ENCODE results near the gene TTC23.

Gene TTC23

GRCh38 chr15:99155961-99156443 is 93.4 kb downstream of the TTC23 start:
- DNase-seq (ENCODE audit: insufficient read length): no peak

GRCh38 chr15:99154271-99154670 is 95.1 kb downstream of the TTC23 start:
- TF ChIP-seq TAF1 (IDR thresholded peaks at IDR 0.05; ENCODE audit: borderline replicate concordance, low read depth, low read length) (no peak), POLR2A (IDR thresholded peaks at IDR 0.05; ENCODE audit: low read depth, low read length) (no peak), POLR2AphosphoS5 (IDR thresholded peaks at IDR 0.05; ENCODE audit: low read depth, low read length) (no peak)
- DNase-seq (ENCODE audit: insufficient read length): no peak
- FAIRE-seq: no peak

More at GRCh38 chr15:99155961-99156443, 93.4 kb downstream of the TTC23 start:
- no peak for FAIRE-seq
- TF ChIP-seq POLR2AphosphoS5 (IDR thresholded peaks at IDR 0.05; ENCODE audit: low read depth, low read length) (no peak), POLR2A (IDR thresholded peaks at IDR 0.05; ENCODE audit: low read depth, low read length) (no peak), TAF1 (IDR thresholded peaks at IDR 0.05; ENCODE audit: borderline replicate concordance, low read depth, low read length) (no peak)

GRCh38 chr15:99153026-99153535 is 96.3 kb downstream of the TTC23 start:
- DNase-seq (ENCODE audit: insufficient read length): no peak
- TF ChIP-seq POLR2A (IDR thresholded peaks at IDR 0.05; ENCODE audit: low read depth, low read length) (no peak), TAF1 (IDR thresholded peaks at IDR 0.05; ENCODE audit: borderline replicate concordance, low read depth, low read length) (no peak), POLR2AphosphoS5 (IDR thresholded peaks at IDR 0.05; ENCODE audit: low read depth, low read length) (no peak)
- no peak for FAIRE-seq

- FAIRE-seq (no peak), DNase-seq (ENCODE audit: insufficient read length) (no peak)
- TF ChIP-seq POLR2A (IDR thresholded peaks at IDR 0.05; ENCODE audit: low read depth, low read length) (no peak), TAF1 (IDR thresholded peaks at IDR 0.05; ENCODE audit: borderline replicate concordance, low read depth, low read length) (no peak), POLR2AphosphoS5 (IDR thresholded peaks at IDR 0.05; ENCODE audit: low read depth, low read length) (no peak)
These were observed 98.2 kb downstream of the TTC23 start for GRCh38 chr15:99151156-99151555.

GRCh38 chr15:99149366-99149765 is 100.0 kb downstream of the TTC23 start:
- no peak for FAIRE-seq
- no peak for DNase-seq (ENCODE audit: insufficient read length)
- no peak for TF ChIP-seq POLR2A (IDR thresholded peaks at IDR 0.05; ENCODE audit: low read depth, low read length)
- TF ChIP-seq POLR2AphosphoS5 (IDR thresholded peaks at IDR 0.05; ENCODE audit: low read depth, low read length): no peak
- no peak for TF ChIP-seq TAF1 (IDR thresholded peaks at IDR 0.05; ENCODE audit: borderline replicate concordance, low read depth, low read length)

- no peak for FAIRE-seq
- DNase-seq (ENCODE audit: insufficient read length): no peak
- TF ChIP-seq POLR2AphosphoS5 (IDR thresholded peaks at IDR 0.05; ENCODE audit: low read depth, low read length) (no peak), POLR2A (IDR thresholded peaks at IDR 0.05; ENCODE audit: low read depth, low read length) (no peak), TAF1 (IDR thresholded peaks at IDR 0.05; ENCODE audit: borderline replicate concordance, low read depth, low read length) (no peak)
These were observed 100.5 kb downstream of the TTC23 start for GRCh38 chr15:99148851-99149276.

- FAIRE-seq: no peak
- no peak for TF ChIP-seq TAF1 (IDR thresholded peaks at IDR 0.05; ENCODE audit: borderline replicate concordance, low read depth, low read length)
- no peak for TF ChIP-seq POLR2AphosphoS5 (IDR thresholded peaks at IDR 0.05; ENCODE audit: low read depth, low read length)
- TF ChIP-seq POLR2A (IDR thresholded peaks at IDR 0.05; ENCODE audit: low read depth, low read length): no peak
These were observed 102.7 kb downstream of the TTC23 start for GRCh38 chr15:99146661-99147060.

GRCh38 chr15:99145778-99146177 is 103.6 kb downstream of the TTC23 start:
- TF ChIP-seq TAF1 (IDR thresholded peaks at IDR 0.05; ENCODE audit: borderline replicate concordance, low read depth, low read length): no peak
- no peak for TF ChIP-seq POLR2A (IDR thresholded peaks at IDR 0.05; ENCODE audit: low read depth, low read length)
- TF ChIP-seq POLR2AphosphoS5 (IDR thresholded peaks at IDR 0.05; ENCODE audit: low read depth, low read length): no peak
- DNase-seq (ENCODE audit: insufficient read length) (no peak), FAIRE-seq (no peak)

More at GRCh38 chr15:99146661-99147060, 102.7 kb downstream of the TTC23 start:
- DNase-seq (ENCODE audit: insufficient read length): no peak

GRCh38 chr15:99145005-99145404 is 104.4 kb downstream of the TTC23 start:
- no peak for FAIRE-seq
- TF ChIP-seq POLR2A (IDR thresholded peaks at IDR 0.05; ENCODE audit: low read depth, low read length) (no peak), TAF1 (IDR thresholded peaks at IDR 0.05; ENCODE audit: borderline replicate concordance, low read depth, low read length) (no peak), POLR2AphosphoS5 (IDR thresholded peaks at IDR 0.05; ENCODE audit: low read depth, low read length) (no peak)
- no peak for DNase-seq (ENCODE audit: insufficient read length)

GRCh38 chr15:99143655-99144610 is 105.4 kb downstream of the TTC23 start:
- TF ChIP-seq POLR2A (IDR thresholded peaks at IDR 0.05; ENCODE audit: low read depth, low read length) (no peak), TAF1 (IDR thresholded peaks at IDR 0.05; ENCODE audit: borderline replicate concordance, low read depth, low read length) (no peak), POLR2AphosphoS5 (IDR thresholded peaks at IDR 0.05; ENCODE audit: low read depth, low read length) (no peak)
- no peak for DNase-seq (ENCODE audit: insufficient read length)
- no peak for FAIRE-seq

- TF ChIP-seq POLR2AphosphoS5 (IDR thresholded peaks at IDR 0.05; ENCODE audit: low read depth, low read length) (no peak), TAF1 (IDR thresholded peaks at IDR 0.05; ENCODE audit: borderline replicate concordance, low read depth, low read length) (no peak), POLR2A (IDR thresholded peaks at IDR 0.05; ENCODE audit: low read depth, low read length) (no peak)
- DNase-seq (ENCODE audit: insufficient read length) (no peak), FAIRE-seq (no peak)
These were observed 106.1 kb downstream of the TTC23 start for GRCh38 chr15:99143242-99143641.

Measured in GM12892 (cell line).